ENCODE measurements around the gene AKAP13. TPM values are rescaled to one million over a fixed set of nuclear protein-coding genes. Genes with fewer than 3 reads are reported as not detected.

Gene AKAP13
- total and polyA plus RNA-seq, 2 of the 8 experiments (the other 6 are each of a cell fraction or from before 2014, with no cell fraction given) = 14.0 to 46.2 TPM

DNA sequence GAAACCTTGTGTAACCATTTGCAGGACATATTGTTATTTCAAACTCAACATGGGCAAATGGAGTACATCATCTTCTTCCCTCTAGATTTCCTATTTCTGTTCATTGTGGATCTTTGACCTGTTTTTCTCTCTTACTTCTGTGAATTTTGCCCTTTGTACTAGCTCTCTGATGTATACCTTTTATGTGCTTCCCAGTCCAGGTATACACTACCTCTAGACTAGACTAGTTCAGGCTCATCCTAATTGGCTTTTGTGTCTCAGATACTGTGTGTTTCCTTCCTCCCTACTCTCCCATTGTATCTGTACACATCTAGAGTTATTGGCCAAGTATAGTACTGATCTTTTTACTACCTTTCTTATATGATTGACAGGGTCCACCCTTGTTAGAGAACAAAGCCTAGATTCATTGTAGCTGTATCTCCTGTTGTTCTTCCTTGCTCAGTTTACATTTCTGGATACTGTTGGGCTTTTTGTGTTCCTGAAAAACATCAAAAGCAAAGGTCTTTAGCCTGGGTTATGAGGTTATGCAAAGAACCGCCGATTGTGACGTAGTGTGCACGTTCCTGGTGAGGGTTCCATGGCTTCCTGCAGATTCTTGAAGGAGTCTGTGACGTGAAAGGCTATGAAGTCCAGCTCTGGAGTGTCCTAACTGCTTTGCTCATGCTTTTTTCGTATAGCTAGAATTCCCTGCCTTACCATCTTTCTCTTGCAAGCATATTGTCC is 247.0 kb downstream of the AKAP13 start:
- Histone ChIP-seq H3K23me2 (ENCODE audit: low read depth, low read length) (peaks cover 2% of the 10 kb centered on the region; the same call in 1 of the 2 replicates), H2BK12ac (ENCODE audit: low read depth, low read length) (no peak overlapping the region), H3K4me3 (ENCODE audit: extremely low read depth in 1 of 4, insufficient read depth in 2 of 4, low read depth in 3 of 4, low read length in 4 of 4) (no peak overlapping the region), H3K79me2 (ENCODE audit: control insufficient read depth in 1 of 2, insufficient read depth in 2 of 2, low read length in 2 of 2) (no peaks in the 10 kb centered on the region), H3K27ac (ENCODE audit: low read depth, low read length) (no peak overlapping the region), H2AK5ac (ENCODE audit: low read depth, low read length) (no peak overlapping the region), H2BK120ac (replicated peaks; ENCODE audit: low read depth, low read length) (no peak overlapping the region), H3K4me1 (replicated peaks in 1 of 4; ENCODE audit: control insufficient read depth in 3 of 4, insufficient read depth in 4 of 4, low read length in 3 of 4) (no peaks in the 10 kb centered on the region), H4K20me1 (replicated peaks in 1 of 2; ENCODE audit: control insufficient read depth in 1 of 2, insufficient read depth in 2 of 2, low read length in 2 of 2) (peaks cover 0 to 2% of the 10 kb centered on the region in 2 experiments), H2BK5ac (ENCODE audit: low read depth, low read length) (no peak overlapping the region), H3K9ac (replicated peaks in 1 of 4; ENCODE audit: extremely low read depth in 1 of 4, low read depth in 3 of 4, low read length in 3 of 4) (no peak overlapping the region), H3K23ac (ENCODE audit: insufficient read length) (no peak overlapping the region), H4K5ac (ENCODE audit: insufficient read length, low read depth, low read length) (no peak overlapping the region), H3K4me2 (ENCODE audit: insufficient read depth in 1 of 2, low read depth in 2 of 2, low read length in 2 of 2) (no peak overlapping the region), H3K4ac (replicated peaks; ENCODE audit: insufficient read length, low read depth, low read length) (no peak overlapping the region), H3K56ac (replicated peaks; ENCODE audit: insufficient read length, low read depth, low read length) (no peak overlapping the region), H2AFZ (ENCODE audit: low read length) (no peak overlapping the region), H2BK15ac (ENCODE audit: low read length) (no peak overlapping the region), H3K14ac (ENCODE audit: insufficient read length) (no peak overlapping the region), H4K8ac (ENCODE audit: extremely low read depth, insufficient read depth, low read length) (no peak overlapping the region), H3K36me3 (ENCODE audit: control insufficient read depth in 2 of 4, insufficient read depth in 4 of 4, low read length in 3 of 4) (no peaks in the 10 kb centered on the region), H3K18ac (ENCODE audit: extremely low read depth, low read length) (no peak overlapping the region), H3K9me3 (ENCODE audit: insufficient read depth in 2 of 2, low read depth in 1 of 2, low read length in 1 of 2) (no peaks in the 10 kb centered on the region), H3K27me3 (replicated peaks in 1 of 4; ENCODE audit: control insufficient read depth in 3 of 4, extremely low read depth in 1 of 4, insufficient read depth in 3 of 4, low read length in 3 of 4) (no peaks in the 10 kb centered on the region), H4K91ac (replicated peaks; ENCODE audit: insufficient read length, low read length) (no peak overlapping the region), H3K79me1 (ENCODE audit: low read depth, low read length) (no peaks in the 10 kb centered on the region; the same call in 1 of the 2 replicates), H2BK20ac (ENCODE audit: low read length) (no peak overlapping the region)
- ChIA-PET POLR2A (ENCODE audit: partially characterized antibody) (no interaction called here), CTCF (ENCODE audit: partially characterized antibody) (interaction anchor here (0.9 to 1.4 kb wide), 4 partner anchors 11 to 62 kb away, joined by 3 to 4 read pairs (median 4); no protein-coding TSS in a partner anchor)
- TF ChIP-seq GABPA (IDR thresholded peaks at IDR 0.05; ENCODE audit: borderline replicate concordance, insufficient read depth, low read length) = no peak
- TF ChIP-seq HDAC6 (IDR thresholded peaks at IDR 0.05; ENCODE audit: low read depth, low read length) = no peak
- no peak for TF ChIP-seq RNF2 (IDR thresholded peaks at IDR 0.05; ENCODE audit: borderline replicate concordance, low read depth, low read length, missing control alignments, poor library complexity, severe bottlenecking)
- no peak for TF ChIP-seq CBX8 (IDR thresholded peaks at IDR 0.05; ENCODE audit: borderline replicate concordance, low read depth, low read length)
- no peak for TF ChIP-seq NRF1 (IDR thresholded peaks at IDR 0.05; ENCODE audit: low read depth, low read length)
- no peak for TF ChIP-seq KDM1A (IDR thresholded peaks at IDR 0.05; ENCODE audit: borderline replicate concordance, low read length)
- no peak for TF ChIP-seq CEBPB (IDR thresholded peaks at IDR 0.05; ENCODE audit: low read depth, low read length)
- FAIRE-seq (no peak), DNase-seq (ENCODE audit: low read depth in 1 of 2, low spot score in 2 of 2) (no peak)
- 90% methylated on average over 6 of the region's 6 CpGs; no CpG with 5 or more reads in 1 of the 2 experiments for whole genome bisulfite sequencing, 2 experiments (ENCODE audit: extremely low coverage in 1 of 2, insufficient coverage in 1 of 2, insufficient read length in 1 of 2, insufficient replicate concordance in 2 of 2, low coverage in 1 of 2, low lambda C conversion rate in 2 of 2, missing lambda C conversion rate in 1 of 2)

Data from H1 (cell line).